HK-2 (cell line): ENCODE data around the gene MAFF.
A peak's percentile ranks its signal among the peaks of the same experiment; 100 is the strongest.
"Not testable (repeated sequence)": the region's sequence is repeated elsewhere in the genome, so short reads cannot be mapped to it uniquely, and the experiment has no call there.

Experiments
- DNase-seq: peaks from one replicate; pipeline ENCODE4 v3.0.0-alpha.2; 2018; ENCODE audit not compliant: unreplicated experiment

Gene MAFF

DNA sequence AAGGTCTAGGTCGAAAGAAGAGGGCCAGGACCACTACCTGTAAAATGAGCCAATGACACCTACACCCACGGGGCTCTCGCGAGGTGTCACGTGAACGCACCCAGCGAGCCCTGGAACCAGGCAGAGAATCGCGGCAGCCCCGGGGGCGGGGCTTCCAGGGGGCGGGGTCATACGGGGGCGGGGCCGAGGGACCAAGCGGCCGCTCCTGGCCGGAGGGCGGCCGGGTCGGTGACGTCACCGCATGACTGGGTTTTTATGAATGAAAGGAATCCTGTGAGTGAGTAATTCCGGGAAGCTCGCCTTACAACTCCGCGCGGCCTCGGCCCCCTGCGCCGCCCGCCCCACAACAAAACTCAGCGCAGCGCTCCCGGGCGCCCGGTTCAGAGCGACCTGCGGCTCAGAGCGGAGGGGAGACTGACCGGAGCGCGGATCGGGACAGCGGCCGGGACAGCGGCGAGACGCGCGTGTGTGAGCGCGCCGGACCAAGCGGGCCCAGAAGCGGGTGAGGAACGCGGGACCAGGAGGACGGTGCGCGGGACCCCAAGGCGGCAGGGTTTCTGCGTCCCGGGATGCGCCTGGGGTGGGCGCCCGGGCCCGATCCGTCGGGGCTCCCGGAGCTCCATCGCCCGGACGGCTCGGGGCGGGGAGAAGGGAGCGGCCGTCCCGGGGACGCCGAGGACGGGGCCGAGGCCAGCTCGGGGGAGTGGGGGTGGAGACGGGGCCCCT lies at the start of gene MAFF:
MAFF (plus strand) TSS at position 284 of the 726 bp plus-strand sequence. CDS start 11,860 bp downstream, outside the sequence.
- peak; percentile 94 for DNase-seq

DNA sequence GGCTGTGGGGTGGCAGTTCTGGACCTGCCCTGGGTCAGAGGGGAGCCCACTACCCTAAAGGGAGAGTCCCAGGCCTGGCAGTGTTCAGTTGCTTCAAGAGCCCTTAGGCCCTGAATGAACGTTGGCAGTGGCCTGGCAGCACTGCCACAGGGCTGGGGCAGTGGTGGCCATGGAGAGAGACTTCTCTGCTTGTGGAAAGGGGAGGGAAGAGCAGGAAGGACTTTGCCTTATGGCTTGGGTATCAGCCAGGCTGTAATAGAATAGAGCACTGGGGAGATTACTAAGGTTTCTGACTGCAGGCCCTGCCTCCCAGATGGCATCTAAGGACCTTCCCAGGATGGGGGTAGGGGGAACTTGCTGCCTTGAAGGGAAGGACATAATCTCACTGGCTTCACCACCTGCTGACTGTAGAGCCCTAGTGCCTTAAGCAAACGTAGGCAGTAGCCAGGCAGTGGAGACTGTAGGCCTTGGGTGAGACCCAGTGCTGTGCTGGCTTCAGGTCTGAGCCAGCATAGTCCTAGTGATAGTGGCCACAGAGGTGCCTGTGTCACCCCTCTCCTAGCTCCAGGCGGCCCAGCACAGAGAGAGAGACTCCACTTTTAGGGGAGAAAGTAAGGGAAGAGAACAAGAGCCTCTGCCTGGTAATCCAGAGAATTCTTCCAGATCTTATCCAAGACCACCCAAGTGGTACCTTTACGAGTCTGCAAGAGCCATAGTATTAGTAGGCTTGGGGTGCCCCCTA lies 47.8 kb upstream of the MAFF start:
- no peak for DNase-seq

DNA sequence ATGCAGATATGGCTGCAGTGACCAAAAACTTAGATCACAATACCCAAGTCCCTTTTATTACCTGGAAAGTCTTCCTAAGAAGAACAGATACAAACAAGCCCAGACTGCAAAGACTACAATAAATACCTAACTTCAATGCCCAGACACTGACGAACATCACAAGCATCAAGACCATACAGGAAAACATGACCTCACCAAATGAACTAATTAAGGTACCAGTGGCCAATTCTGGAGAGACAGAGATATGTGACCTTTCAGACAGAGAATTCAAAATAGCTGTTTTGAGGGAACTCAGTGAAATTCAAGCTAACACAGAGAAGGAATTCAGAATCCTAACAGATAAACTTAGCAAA lies 47.3 kb upstream of the MAFF start:
- not testable (repeated sequence) for DNase-seq

DNA sequence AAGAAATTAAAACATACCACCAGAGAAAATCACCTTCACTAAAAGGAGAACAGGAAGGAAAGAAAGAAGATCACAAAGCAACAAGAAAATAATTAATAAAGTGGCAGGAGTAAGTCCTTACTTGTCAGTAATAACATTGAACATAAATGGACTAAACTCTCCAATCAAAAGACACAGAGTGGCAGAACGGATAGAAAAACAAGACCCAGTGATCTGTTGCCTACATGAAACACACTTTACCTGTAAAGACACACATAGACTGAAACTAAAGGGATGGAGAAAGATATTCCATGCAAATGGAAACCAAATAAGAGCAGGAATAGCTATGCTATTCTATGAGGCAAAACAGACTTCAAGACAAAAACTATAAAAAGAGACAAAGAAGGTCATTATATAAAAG lies 46.1 kb upstream of the MAFF start:
- DNase-seq: no peak

DNA sequence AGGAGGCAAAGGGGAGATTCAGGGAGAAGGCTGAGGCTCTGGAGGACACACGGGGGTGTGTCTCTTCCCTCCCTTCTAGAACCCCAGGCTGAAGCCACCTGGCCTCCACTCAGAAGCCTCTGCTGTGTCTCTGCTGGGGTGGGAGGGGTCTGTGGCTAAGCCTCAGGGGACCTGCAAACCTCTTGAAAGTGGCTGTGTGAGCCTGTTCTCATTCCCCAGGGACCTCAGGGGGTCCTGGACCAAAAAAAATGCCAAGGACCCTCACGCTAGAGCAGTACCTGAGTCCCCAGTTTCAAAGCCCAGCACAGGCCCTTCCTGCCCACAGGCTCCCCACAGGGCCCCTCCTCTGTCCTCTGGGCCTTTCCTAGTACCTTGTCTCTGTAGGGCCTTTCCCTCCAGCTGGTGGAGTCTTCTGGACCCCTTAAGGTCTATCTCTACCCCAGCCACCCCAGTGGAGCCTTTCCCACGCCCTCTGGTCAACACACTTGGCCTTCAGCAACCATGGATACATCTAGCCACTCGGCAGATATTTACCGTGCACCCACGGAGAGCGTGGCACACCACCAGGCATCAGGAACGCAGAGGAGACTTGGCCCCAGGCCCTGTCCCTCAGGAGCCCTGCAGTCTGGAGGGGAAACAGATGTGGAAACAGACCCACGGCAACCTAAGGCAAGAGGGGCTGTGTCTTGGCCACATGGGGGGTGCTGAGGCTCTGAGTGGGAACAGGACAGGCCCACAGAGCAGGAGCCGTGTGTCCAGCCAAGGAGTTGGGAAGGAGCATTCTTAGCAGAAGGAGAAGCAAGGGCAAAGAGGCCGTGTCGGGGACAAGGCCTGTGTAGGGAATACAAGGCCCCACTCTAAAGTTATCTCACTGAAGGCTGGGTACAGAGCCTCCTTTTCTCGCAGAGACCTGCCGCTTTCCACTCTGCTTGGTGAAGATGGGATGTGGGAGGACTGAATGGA lies 38.6 kb upstream of the MAFF start:
- DNase-seq: no peak

DNA sequence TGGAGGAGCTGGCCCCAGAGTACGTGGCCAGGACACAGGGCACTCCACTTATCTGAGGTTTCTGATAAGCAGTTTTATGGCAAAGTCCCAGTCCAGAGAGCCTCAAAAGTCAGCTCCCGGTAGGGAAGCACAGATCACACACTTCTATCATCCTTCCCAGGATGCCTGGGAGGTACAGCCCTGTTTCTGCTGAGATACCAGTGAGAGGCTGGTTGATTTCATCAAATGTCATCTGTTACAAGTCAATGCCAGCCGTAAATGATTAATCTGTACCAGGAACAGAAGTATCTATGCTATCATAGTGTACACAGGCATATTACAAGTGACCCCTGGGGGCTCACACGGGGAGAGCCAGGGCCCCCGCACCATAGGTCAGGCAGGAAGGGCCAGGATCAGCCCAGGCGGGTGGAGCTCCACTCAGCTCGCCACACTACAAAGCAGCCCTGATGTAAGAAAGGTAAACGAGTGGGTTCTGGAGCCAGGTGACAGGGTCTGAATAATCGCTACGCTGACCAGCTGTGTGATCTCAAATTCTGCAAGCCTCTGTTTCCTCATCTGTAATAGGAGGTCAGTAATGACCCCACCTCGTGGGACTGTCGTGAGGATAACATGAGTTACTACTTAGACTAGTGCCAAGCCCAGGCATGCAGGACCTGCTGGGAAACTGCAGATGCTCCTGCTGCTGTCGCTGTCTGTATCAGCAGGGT lies 37.8 kb upstream of the MAFF start:
- DNase-seq: no peak

DNA sequence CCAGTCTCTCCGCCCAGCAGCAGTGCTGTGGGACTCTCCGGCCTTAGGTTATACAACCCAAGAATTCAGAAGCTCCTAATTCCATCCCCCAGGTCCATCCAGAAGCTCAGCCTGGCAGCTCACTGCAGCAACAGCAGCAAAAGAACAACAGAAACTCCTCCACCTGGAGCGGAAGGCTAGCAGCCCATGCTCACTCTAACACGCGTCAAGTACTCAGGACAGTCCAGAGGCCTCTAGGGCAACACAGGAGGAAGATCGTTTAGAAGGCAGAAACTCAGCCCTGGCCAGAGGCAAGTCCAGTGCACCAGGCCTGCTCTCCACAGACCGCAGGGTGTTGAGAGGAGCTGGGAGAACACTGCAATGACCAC lies 37.3 kb upstream of the MAFF start:
- no peak for DNase-seq

DNA sequence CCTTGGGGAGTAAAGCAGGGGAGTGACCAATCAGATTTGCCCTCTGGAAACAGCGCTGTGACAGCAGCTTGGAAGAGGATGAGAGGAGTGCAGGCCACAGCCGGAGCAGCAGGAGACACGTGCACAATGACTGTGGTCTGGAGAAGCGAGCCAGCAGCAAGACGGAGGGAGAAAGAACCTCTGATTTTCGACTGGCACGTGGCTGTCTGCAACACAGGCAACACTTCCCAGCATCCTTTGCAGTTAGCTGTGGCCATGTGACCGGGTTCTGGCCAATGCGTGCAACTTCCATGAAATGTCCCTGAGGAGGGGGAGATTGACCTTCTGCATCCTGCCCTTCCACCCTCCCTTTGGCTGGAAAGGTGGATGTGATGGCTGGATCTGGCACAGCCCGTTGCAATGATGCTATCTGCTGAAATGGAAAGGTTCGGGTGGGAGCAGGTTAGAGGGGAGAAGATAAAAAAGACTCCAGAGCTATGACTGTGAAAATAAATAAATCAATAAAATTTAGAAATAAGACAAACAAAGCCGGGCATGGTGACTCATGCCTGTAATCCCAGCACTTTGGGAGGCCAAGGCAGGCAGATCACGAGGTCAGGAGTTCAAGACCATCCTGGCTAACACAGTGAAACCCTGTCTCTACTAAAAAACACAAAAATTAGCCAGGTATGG lies 35.7 kb upstream of the MAFF start:
- no peak for DNase-seq

DNA sequence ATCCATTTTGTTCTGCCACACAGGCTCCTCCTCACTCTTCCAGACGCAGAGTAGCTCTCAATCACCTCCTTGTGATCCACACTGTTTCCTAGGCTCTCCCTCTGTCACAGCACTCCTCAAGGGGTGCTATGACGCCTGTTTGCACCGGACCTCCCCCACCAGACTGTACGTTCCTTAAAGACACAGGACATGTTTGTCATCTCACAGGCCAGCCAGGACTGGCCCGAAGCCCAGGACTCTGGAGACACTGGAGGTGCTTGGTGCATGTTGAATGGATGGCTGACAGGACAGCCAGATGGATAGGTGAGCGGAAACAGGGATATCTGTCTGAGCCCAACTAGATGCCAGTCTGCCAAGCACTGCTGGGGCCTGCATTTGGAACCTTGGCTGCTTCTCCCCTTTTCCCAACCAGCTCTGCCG lies 33.8 kb upstream of the MAFF start:
- DNase-seq: no peak

DNA sequence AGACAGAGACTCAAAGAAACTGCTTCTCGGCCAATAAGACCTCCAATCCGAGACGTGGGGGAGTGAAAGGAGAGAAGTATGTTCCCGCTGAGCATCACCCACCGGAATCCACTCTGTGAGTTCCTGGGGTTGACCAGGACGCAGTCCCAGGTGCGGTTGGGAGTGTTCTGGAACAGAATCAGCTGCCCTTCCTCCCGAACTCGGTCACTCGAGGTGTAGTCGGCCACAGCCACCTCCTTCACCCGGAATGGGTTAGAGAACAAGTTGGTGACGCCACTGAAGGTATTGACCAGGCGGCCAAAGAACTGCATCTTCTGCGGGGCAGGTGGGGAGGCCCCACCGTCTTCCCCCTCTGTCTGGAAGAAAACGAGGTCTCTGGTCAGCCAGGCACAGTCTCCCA lies 32.7 kb upstream of the MAFF start:
- no peak for DNase-seq

DNA sequence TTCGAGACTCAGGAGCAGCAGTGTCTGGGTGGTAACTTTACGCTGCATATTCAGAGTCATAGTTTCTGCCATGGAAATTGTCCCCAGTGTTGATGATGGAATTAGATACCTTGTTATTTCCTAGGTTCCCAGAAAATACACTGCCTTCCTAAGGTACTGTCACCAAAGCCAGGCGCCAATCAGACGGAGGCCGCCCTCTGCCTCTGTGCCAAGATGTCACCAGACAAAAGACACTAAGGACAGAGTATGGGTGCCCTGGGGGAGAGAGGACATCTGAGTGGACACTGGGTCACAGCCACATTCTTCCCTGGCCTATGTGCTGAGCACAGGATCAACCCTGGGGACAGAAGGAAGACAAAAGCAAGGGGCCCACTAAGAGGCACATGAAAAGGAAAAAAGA lies 31.3 kb upstream of the MAFF start:
- DNase-seq: no peak

DNA sequence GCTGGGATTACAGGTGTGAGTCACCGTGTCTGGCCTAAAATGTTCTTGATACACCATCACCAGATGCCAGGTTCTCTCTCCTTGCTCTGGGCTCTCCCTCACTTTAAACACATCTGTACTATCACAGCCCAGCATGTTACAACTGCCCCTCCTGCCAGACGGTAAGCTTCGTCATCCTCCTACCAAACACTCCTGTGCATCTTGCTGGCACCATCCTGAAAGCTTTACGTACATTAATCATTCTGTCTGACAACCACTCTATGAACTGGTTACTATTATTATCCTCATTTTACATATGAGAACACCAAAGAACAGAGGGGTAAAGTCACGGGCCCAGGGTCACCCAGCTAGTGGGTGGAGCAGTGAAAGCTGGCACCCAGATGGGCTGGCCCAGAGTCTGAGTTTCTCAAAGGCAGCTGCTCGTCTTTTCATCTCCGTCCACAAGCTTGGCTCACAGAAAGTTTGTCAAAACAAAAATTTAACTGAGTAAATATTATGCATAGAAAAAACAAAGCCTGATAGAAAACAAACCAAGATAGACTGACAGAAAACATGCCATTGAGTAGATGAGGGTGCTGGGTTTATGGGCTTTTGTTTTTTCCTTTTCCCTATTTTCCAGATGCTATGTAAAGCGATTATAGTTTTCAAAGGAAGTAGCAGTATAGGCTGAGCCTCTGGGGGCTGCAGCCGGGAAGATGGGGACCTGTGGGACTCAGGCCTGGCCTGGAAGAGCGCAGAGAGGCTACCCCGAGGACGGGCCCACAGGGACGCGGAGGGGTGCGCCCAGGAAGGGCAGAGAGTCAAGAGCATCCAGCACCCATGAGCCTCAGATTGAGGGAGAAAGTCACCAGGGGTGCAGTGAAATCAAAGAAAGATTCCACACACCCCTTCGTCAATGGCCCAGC lies 29.6 kb upstream of the MAFF start:
- DNase-seq: no peak

DNA sequence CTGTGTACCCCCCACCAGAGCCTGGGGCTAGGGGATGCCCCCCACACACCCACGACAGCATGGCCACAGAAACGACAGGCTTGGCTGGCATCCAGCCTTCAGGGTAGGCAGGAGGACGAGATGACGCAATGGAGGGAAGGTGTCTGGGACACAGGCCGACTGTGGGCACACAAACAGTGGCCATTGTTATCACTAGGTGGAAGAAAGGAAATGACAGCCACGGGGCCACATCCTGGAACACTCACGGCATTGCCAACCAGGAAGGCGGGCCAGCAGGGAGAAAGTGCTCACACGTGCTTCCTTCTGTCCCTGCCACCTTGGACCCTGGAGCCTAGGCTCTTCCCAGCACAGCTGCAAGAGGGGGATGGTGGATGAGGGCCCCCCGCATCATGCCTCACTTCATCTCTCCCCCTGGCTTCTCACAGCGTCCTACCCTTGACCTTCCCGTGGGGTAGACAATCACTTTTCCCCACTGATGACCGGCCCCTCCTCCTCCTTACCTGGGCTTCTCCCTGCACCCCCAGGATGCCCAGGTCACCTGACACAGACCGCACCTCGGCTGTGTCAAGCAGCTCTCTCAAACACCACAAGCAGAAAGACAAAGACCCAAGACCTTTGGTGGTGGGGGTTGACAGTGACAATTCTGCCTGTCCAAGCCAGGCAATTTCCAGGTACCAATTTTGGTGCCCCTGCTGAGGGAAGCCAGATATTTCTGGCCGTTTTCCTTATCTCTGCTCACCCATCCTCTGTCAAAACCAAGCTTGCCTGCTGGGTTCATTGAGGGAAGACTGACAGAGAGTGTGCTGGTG lies 28.8 kb upstream of the MAFF start:
- no peak for DNase-seq

DNA sequence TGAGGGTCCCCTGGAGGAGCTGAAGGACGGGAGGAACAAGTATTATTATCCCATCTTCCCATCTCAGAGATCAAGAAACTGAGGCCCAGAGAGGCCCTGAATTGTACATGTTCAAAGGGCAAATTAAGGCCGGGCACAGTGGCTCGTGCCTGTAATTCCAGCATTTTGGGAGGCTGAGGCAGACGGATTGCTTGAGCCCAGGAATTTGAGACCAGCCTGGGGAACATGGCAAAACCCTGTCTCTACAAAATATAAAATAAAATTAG lies 28.2 kb upstream of the MAFF start:
- DNase-seq: no peak

DNA sequence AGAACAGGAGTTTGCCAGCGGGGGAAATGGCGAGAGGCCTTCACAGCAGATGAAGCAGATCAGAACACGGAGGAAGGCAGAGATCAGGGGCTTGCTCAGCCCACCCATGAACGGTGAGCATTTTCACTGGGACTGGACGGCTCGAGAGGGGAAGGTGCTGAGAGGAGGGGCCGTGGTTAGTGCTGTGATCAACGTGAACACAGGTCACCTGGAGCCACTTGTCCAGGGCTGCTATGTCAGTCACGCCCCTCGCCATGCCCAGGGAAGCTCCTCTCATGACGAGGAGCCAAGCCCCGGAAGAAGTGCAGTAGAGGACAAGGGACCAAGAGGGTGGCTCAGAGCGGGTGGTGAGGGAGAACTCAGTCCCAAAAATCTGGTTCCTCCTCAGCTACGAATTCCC lies 27.2 kb upstream of the MAFF start:
- DNase-seq: no peak

DNA sequence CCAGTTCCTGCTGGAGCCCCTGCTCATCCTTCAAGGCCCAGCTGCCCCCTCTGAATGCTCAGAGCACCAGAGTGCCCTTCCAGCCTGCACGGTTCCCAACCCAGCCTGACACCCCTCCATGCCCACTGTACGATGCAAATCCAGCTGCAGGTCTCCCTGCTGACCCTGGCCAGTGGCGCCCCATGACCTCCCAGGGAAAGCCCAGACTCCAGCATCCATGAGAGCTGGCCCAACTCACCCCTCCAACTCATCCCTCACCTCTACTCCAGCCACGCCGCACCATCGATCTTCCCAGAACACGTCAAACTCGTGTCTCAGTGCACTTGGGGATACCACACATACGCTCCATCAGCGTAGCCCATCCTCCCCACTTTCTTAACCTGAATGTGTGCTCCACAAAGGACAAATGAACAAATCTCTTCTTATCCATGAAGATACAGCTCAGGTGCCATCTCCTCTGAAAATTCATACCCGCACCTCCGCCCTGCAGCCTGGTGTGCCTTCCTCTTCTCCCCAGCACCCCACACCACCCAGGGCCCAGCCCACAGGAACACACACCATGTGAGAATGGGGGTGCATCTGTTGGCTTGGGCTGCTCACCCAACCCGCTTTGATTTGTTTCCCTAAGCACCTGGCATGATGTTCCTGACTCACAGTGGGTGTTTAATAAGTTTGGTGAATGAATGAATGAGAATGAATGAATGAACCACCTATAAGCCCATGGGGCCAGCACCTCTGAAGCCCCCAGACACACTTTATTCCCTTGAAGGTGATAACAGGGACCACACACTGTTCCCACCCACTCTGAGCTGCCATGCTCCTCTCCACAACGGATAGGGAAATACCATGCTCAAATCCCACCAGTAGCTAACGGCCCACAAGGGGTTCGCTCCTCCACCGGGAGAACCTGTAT lies 26.3 kb upstream of the MAFF start:
- no peak for DNase-seq

DNA sequence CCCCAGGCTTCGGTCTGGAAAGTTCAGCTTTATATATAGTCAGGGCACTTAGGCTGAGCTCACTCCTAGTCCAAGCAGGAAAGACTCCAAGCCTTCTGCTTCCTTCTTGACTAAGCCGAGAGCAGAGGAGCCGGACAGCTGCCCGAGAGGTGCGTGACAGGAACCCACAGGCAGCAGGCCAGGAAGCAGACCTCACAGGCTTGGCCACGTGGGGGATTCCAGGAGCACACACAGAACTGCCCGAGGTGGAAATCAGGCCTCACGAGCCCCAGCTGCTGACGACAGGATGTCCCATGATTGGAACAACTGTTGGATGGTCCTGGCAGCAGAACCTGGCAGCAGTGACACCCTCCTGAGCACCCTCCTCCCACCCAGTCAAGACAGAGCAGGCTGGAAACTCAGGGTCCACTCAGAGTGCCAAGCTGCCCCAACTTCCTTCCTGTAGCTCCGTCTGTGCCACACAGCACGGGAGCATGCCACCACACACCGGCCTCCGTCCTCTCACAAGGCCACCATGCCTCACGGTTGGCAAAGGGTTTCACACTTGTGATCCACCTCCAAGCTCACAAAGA lies 25.5 kb upstream of the MAFF start:
- DNase-seq: peak; percentile 55

DNA sequence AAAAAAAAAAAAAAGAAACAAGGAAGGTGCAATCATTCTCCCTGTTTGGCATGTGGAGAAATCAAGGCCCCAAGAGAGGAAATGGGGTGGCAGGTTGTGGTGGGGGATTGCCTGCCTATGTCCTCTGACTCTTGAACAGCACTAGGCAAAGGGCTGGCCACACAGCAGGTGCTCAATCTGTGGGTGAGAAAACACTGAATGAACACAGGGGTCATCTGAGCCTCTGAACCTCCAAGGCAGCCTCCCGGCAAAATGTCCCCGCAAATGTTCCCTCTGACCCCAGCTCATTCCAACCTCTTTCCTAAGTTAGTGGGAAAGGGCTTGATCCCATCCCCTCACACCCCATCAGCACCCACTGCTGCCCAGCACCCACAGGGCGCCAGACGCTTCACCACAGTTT lies 24.8 kb upstream of the MAFF start:
- DNase-seq: no peak
